Amniotic stem cell (primary cell): ENCODE measurements around the gene RAP1A.
A peak's percentile ranks its signal among the peaks of the same experiment; 100 is the strongest.
"Not testable (repeated sequence)": the region's sequence is repeated elsewhere in the genome, so short reads cannot be mapped to it uniquely, and the experiment has no call there.

Experiments used
- DNase-seq: peaks from one replicate; lab custom pipeline; 2025; lab: John Stamatoyannopoulos, UW

RAP1A gene

GRCh38 chr1:111598544-111598943, 21.0 kb upstream of the RAP1A start:
- DNase-seq = no peak

- no peak for DNase-seq
Observed at GRCh38 chr1:111599781-111600693, 19.6 kb upstream of the RAP1A start.

GRCh38 chr1:111600886-111601386, 18.7 kb upstream of the RAP1A start:
- no peak for DNase-seq

- DNase-seq = no peak
Observed at GRCh38 chr1:111602302-111602701, 17.3 kb upstream of the RAP1A start.

GRCh38 chr1:111602974-111603373, 16.6 kb upstream of the RAP1A start:
- DNase-seq = no peak

- DNase-seq = no peak
Observed at GRCh38 chr1:111603979-111604378, 15.6 kb upstream of the RAP1A start.

GRCh38 chr1:111604931-111605330, 14.7 kb upstream of the RAP1A start:
- DNase-seq = peak; percentile 32

- no peak for DNase-seq
Observed at GRCh38 chr1:111605576-111605975, 14.0 kb upstream of the RAP1A start.

GRCh38 chr1:111606457-111607215, 13.0 kb upstream of the RAP1A start:
- not testable (repeated sequence) for DNase-seq

- DNase-seq = not testable (repeated sequence)
Observed at GRCh38 chr1:111608528-111608927, 11.1 kb upstream of the RAP1A start.

GRCh38 chr1:111611986-111612385, 7.6 kb upstream of the RAP1A start:
- DNase-seq = no peak

GRCh38 chr1:111615870-111616715, 3.5 kb upstream of the RAP1A start:
- DNase-seq = no peak

GRCh38 chr1:111618081-111618480, 1.5 kb upstream of the RAP1A start:
- DNase-seq = no peak

- DNase-seq = no peak
Observed at GRCh38 chr1:111618961-111619634, 491 bp upstream of the RAP1A start.

GRCh38 chr1:111620441-111620971, 917 bp downstream of the RAP1A start:
- no peak for DNase-seq

GRCh38 chr1:111621050-111621449, 1.5 kb downstream of the RAP1A start:
- DNase-seq = no peak

GRCh38 chr1:111622166-111622565, 2.6 kb downstream of the RAP1A start:
- no peak for DNase-seq

- DNase-seq = no peak
Observed at GRCh38 chr1:111624382-111624781, 4.8 kb downstream of the RAP1A start.

- no peak for DNase-seq
Observed at GRCh38 chr1:111625276-111625675, 5.7 kb downstream of the RAP1A start.

- DNase-seq = no peak
Observed at GRCh38 chr1:111628153-111628552, 8.6 kb downstream of the RAP1A start.
